ENCODE results near the gene AP5S1.

The AP5S1 gene

DNA sequence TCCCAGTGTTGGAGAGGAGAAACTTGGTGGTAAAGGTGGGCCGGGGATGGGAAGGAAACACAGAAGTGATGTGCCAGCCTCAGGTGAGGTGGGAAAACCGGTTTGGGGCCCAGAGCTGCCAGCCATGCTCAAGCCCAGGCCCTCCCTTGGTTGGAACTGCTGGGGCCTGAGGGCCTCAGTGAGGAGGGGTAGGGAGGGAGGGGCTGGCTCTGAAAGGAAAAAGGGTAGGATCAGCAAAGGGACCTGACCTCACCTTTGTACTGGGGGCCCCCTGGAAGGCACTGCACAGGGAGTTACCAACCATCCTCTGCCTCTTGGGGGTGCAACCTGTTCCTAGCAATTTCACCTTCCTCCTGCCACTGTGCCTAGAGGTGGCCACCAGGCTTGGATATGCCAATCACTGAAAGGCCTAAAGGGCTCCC lies 37.3 kb upstream of the AP5S1 start:
- Histone ChIP-seq H3K4me3 (no peak overlapping the region), H4K20me1 (peaks cover 66% of the 10 kb centered on the region), H3K9ac (no peak overlapping the region), H3K27me3 (peaks cover 30% of the 10 kb centered on the region), H3K4me1 (peaks cover 57% of the 10 kb centered on the region), H3K36me3 (peaks cover 19% of the 10 kb centered on the region), H3K9me3 (0 out of 2 replicates have a peak, but pooled peaks cover 1% of the 10 kb centered on the region), H3K27ac (no peak overlapping the region), H3K4me2 (no peak overlapping the region)
- no peak for TF ChIP-seq Cebpa-rat (IDR thresholded peaks at IDR 0.05)

DNA sequence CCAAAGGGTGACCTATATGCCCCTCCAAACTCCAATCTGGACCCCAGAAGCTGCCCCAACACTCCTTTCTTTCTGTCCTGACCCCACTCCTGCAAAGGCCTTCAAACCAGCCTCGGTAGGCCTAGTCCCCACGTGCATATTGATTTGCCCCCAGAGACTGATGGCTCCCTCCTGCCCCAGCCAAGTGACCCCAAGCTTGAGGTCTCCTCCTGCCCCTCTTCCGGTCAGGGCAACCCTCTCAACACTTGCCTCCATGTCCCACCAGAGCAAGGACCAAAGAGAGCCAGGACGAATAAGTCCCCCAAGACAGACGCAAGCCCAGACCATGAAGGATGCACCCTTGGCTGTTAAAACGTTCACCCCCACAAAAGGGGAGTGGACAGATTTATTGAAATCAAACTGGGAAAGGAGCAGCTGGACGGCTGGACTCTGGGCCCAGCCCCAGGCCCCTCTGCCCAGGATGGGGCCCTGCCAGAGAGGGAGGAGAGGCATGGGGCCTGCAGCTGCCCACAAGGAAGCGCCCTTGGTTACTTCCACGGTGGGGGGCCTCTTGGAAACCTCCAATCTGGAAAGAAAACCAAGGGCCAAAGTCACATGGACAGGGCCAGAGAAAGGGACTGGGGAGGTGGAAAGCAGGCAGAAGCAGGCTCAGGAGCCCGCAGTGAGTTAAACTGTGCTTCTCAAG lies 36.7 kb upstream of the AP5S1 start:
- no peak overlapping the region for H3K4me2 ChIP-seq

DNA sequence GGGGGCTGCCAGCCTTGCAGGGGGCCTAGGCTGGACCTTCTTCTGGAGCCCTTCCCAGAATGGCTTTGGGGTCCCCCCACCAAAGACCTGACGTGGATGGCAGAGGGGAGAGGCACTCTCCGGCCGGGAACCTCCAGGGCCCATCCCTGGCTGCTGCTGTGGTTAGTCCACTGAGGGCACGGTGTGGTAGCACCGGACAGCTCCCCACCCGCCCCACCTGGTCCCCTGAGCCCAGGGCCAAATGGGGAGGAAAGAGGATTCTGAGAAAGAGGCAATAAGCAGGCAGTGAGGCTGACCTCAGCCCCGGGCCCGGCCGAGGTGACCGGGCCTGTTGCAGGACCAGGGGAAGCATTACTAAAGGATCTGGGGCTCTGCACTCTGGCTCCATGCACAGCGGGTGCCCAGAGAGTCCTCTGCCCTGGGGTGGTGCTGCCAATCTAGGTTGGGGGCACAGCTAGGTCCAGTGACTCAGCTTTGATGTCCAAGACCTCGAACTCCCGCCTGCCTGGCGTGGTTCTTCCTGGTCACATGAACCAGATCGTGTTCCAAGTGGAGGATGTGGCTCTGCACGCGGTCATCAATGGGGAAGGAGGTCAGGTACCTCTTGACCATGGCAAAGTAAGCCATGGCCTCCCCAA lies 36.0 kb upstream of the AP5S1 start:
- H3K9me3 ChIP-seq, result no peaks in the 10 kb centered on the region
- peaks cover 57% of the 10 kb centered on the region for H4K20me1 ChIP-seq
- peaks cover 52% of the 10 kb centered on the region for H3K4me1 ChIP-seq
- H3K27me3 ChIP-seq, result peaks cover 18% of the 10 kb centered on the region
- H3K9ac ChIP-seq, result no peak overlapping the region
- H3K27ac ChIP-seq, result no peak overlapping the region
- no peak for TF ChIP-seq Cebpa-rat (IDR thresholded peaks at IDR 0.05)
- no peak overlapping the region for H3K4me3 ChIP-seq
- H3K4me2 ChIP-seq, result peak overlapping the region; percentile 92
- peaks cover 19% of the 10 kb centered on the region for H3K36me3 ChIP-seq

More for the DNA sequence above, 36.7 kb upstream of the AP5S1 start:
- Histone ChIP-seq H3K27ac (no peak overlapping the region), H3K9ac (no peak overlapping the region), H4K20me1 (peaks cover 60% of the 10 kb centered on the region), H3K4me3 (no peak overlapping the region), H3K36me3 (peaks cover 19% of the 10 kb centered on the region), H3K9me3 (no peaks in the 10 kb centered on the region), H3K4me1 (peaks cover 52% of the 10 kb centered on the region), H3K27me3 (peaks cover 24% of the 10 kb centered on the region)
- no peak for TF ChIP-seq Cebpa-rat (IDR thresholded peaks at IDR 0.05)

DNA sequence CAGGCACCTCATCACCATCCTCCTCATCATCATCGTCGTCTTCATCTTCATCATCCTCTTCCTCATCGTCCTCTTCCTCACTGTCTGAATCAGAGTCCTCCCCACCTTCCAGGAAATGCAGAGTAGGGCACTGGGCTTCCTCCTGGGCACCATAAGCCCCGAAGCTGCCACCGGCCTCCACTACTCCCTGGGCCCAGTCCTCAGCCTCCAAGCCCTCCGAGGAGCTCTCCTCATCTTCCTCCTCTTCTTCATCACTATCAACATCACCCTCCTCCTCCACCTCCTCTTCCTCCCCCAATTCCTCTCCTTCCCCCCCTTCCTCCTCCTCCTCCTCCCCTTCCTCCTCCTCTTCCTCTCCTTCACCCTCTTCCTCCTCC lies 35.5 kb upstream of the AP5S1 start:
- Histone ChIP-seq H3K4me2 (peak overlapping the region; percentile 92), H3K27me3 (peaks cover 12% of the 10 kb centered on the region), H3K4me1 (peaks cover 52% of the 10 kb centered on the region), H3K27ac (no peak overlapping the region), H3K36me3 (peaks cover 19% of the 10 kb centered on the region), H3K9ac (no peak overlapping the region), H3K9me3 (no peaks in the 10 kb centered on the region), H4K20me1 (peaks cover 57% of the 10 kb centered on the region), H3K4me3 (peak overlapping the region; percentile 89; the same call in 1 of the 2 replicates)
- TF ChIP-seq Cebpa-rat (IDR thresholded peaks at IDR 0.05), result no peak

DNA sequence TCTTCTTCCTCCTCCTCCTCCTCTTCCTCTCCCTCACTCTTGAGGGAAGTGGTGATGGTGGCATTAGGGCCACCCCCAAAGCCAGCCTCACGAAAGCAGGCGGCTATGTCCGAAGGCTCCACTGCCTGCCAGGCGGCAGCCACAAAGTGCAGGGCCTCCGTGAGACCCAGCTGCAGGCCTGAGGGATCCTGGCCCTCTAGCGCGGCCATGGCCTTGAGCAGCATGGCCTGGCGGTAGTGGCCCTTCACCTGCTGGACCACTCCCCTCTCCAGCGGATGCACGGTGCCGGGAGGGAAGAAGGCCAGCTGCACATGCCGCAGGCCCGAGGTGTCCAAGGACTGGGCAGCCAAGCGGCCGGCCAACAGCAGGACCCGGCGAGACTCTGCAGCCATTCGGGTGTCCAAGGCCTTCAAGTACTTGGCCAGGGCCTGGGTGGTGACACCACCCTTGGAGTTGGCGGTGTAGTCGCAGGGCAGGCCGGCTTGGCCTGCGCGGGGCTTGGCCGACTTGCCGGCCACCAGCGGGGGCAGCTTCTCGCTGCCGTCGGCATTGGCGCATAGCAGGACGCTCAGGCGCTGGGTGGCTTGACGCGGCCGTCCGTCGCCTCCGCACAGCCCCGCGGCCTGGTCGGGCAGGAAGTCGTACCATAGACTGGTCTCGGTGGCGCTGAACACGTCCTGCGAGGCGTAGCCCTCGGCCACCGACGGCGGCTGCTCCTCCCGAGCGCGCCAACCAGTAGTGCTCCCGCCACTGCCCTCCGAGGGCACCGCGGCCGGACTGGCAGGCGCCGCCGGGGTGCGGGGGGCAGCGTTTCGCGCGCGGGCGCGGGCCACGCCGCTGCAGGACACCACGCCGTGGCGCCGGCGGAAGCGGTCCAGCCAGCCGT lies 34.9 kb upstream of the AP5S1 start:
- no peak for TF ChIP-seq Cebpa-rat (IDR thresholded peaks at IDR 0.05)
- H4K20me1 ChIP-seq, result peaks cover 54% of the 10 kb centered on the region
- H3K9me3 ChIP-seq, result no peaks in the 10 kb centered on the region
- H3K4me2 ChIP-seq, result peak overlapping the region; percentile 92
- peak overlapping the region; percentile 89 for H3K4me3 ChIP-seq
- H3K27me3 ChIP-seq, result peaks cover 6% of the 10 kb centered on the region
- peaks cover 50% of the 10 kb centered on the region for H3K4me1 ChIP-seq
- H3K27ac ChIP-seq, result peak overlapping the region; percentile 92
- H3K36me3 ChIP-seq, result peaks cover 19% of the 10 kb centered on the region
- peak overlapping the region; percentile 93 for H3K9ac ChIP-seq

DNA sequence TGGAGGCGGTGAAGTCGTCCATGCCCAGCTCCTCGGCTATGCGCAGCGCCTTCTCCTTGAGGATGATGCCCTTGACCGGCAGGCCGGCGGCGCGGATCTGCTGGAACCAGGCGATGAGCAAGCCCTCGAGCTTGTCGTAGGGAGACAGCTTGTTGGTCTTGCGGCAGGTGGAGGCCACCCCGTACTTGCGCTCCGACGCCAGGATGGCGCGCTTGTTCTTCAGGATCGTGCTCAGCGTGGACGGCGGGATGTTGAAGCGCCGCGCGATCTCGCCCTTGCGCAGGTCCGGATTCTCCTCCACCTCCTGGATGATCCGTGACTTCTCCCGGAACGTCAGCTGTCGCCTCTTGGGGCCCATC lies 34.2 kb upstream of the AP5S1 start:
- Histone ChIP-seq H3K36me3 (peaks cover 19% of the 10 kb centered on the region), H3K4me2 (peak overlapping the region; percentile 92), H3K9ac (peak overlapping the region; percentile 93), H4K20me1 (peaks cover 48% of the 10 kb centered on the region), H3K4me3 (peak overlapping the region; percentile 89), H3K4me1 (peaks cover 44% of the 10 kb centered on the region), H3K27ac (peak overlapping the region; percentile 92), H3K9me3 (no peaks in the 10 kb centered on the region), H3K27me3 (no peaks in the 10 kb centered on the region; the same call in 1 of the 2 replicates)
- TF ChIP-seq Cebpa-rat (IDR thresholded peaks at IDR 0.05), result no peak

DNA sequence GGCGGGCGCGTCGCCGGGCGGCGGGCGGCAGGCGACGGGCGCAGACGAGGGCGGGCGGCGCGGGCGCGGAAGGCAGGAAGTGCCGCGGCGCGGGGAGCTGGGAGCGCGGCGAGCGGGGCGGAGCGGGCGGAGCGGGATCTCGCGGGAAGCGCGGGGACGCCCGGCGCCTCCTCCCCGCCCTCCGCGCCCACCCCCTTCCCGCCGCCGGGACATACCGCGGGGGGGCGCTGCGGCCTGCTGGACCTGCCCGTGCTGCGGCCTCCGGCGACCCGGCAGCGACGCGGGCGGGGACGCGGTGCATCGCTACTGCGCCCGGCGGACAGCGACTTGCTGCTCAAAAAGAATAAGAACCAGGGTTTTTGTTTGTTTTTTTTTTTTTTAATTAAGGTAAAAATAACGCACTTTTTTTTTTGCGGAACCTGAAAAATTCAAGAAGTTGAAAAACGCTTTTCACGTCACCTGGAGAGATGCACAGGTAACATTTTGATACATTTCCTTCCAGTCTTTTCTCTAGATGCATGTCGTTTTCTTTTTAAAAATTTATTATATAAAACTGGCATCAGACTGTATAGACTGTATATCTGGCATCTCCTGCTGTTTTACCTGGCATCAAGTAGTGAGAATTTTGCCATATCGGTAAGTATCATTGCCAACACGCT lies 33.6 kb upstream of the AP5S1 start, which contains the start of gene CENPB:
Gene CENPB (minus strand): TSS at position 76 of the 659 bp plus-strand sequence. CDS start 257 bp downstream, outside the sequence.
- Histone ChIP-seq H3K27me3 (no peaks in the 10 kb centered on the region), H3K9me3 (no peaks in the 10 kb centered on the region), H3K9ac (peak within 1 kb of the TSS; percentile 93), H3K27ac (peak within 1 kb of the TSS; percentile 92), H3K4me2 (peak within 1 kb of the TSS; percentile 92), H3K4me3 (peak within 1 kb of the TSS; percentile 89), H3K4me1 (peaks cover 38% of the 10 kb centered on the region), H4K20me1 (peaks cover 43% of the 10 kb centered on the region), H3K36me3 (peaks cover 19% of the 10 kb centered on the region)
- no peak for TF ChIP-seq Cebpa-rat (IDR thresholded peaks at IDR 0.05)

DNA sequence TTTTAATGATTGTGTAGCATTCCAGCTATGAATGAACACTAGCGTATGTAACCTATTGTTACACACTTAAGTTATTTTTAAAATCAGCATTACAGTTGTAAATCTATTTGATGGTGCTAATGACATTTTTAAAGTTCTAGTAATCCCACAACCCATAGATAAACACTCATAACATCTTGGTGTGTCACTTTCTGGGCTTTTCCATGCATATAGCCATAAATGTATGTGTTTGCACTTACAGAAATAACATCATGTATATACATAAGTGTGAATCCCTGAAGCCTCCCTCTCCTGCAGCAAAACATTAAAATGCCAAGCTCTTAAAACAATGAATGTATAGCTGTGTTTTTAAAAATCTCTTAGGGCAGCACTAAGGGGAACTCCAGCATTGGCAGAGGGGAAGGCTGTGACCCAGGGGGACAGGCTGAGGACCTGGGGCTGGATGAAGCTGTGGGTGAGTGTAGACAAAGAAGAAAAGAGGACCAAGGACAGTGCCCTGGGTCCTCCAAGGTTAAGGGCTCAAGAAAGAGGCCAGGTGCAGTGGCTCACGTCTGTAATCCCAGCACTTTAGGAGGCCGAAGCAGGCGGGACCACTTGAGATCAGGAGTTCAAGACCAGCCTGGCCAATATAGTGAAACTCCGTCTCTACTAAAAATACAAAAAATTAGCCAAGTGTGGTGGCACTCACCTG lies 32.9 kb upstream of the AP5S1 start:
- H4K20me1 ChIP-seq, result peaks cover 36% of the 10 kb centered on the region
- H3K4me3 ChIP-seq, result peak overlapping the region; percentile 89
- 0 out of 2 replicates have a peak overlapping the region, but pooled peaks have one; percentile 18 for H3K27ac ChIP-seq
- H3K4me2 ChIP-seq, result peak overlapping the region; percentile 76
- no peak for TF ChIP-seq Cebpa-rat (IDR thresholded peaks at IDR 0.05)
- peaks cover 19% of the 10 kb centered on the region for H3K36me3 ChIP-seq
- no peaks in the 10 kb centered on the region for H3K27me3 ChIP-seq
- peaks cover 38% of the 10 kb centered on the region for H3K4me1 ChIP-seq
- no peaks in the 10 kb centered on the region for H3K9me3 ChIP-seq
- H3K9ac ChIP-seq, result peak overlapping the region; percentile 93

All from BLaER1 (cell line).